Hematopoietic multipotent progenitor cell treated with erythropoietin and hydrocortisone succinate and interleukin-3 and kit ligand, for 15 days (in vitro differentiated cells): ENCODE data around the gene HCN2.
A peak's percentile ranks its signal among the peaks of the same experiment; 100 is the strongest.
"Not testable (repeated sequence)": the region's sequence is repeated elsewhere in the genome, so short reads cannot be mapped to it uniquely, and the experiment has no call there.

ENCODE experiments used
- DNase-seq: peaks from one replicate; pipeline ENCODE4 v3.0.0-alpha.2; 2015; ENCODE audit warnings: low spot score

Gene HCN2

GRCh38 chr19:585551-586110 is 4.0 kb upstream of the HCN2 start:
- DNase-seq, result no peak

DNA sequence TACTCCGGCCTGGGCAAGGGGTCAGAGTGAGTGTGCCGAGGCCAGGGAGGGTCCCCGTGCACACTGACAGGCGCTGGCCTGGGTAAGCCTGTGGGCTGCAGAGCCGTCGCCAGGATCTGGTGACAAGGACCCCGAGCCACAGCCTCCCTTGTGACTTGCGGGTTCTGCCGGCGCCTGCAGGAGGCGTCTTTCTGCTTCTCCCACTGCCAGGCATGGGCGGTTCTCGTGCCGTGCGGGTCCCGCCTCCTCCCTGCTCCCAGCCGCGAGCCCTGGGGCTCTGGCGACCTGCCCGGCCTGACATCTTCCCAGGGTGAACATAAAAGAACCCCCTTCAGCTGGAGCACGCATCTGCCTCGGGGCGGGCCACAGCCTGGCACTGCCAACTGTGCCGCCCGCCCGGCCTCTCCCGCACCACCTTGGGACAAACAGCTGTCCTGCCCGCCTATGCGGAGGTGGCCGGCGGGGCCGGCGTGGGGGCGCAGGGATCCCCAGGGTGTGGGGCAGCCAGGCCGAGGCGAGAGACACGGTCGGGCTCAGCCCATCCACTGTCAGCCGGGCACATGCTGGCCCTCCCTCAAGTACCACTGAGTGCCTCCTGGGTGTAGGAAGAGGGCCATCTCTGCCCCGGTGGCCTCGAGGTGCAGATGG is 1.5 kb upstream of the HCN2 start:
- DNase-seq, result peak; percentile 70

GRCh38 chr19:588741-589692 is 664 bp upstream of the HCN2 start:
- DNase-seq, result no peak

- no peak for DNase-seq
Observed at GRCh38 chr19:590396-590745, 690 bp downstream of the HCN2 start.

GRCh38 chr19:590750-591098 is 1.0 kb downstream of the HCN2 start:
- no peak for DNase-seq

- DNase-seq, result no peak
Observed at GRCh38 chr19:591099-591958, 1.6 kb downstream of the HCN2 start.

DNA sequence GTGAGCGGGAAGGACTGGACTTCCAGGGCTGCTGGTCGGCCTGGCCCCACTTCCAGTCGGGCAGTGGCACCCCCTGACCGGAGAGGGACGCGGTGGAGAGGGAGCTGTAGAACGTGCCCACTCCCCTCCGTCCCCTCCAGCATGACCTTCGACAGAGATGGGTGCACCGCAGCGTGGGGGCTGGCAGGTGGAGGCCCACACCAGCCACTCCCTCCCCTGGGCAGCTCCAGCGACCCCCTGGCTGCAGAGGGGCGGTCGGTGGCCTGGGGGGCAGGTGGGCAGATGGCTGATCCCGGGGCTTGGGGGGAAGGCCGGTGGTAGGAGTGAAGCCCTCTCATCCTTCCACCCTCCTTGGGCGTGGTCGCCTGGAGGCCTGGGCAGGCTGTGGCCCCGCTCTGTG is 2.4 kb downstream of the HCN2 start:
- DNase-seq, result no peak

DNA sequence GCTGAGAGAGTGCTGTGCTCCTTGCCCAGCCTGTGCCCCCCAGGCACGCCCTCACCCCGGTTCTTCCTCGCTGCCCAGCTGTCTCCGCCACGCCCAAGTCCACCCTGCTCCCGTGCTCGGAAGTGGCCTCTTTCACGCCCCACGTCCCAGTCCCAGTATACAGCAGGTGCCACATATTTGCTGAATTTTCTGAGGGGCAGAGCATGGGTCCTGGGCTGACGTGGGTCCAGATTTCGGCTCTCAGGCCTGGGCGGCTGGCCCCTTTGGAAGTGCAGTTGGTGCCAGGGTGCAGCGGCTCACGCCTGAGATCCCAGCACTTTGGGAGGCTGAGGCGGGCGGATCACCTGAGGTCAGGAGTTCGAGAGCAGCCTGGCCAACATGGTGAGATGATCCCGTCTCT is 3.4 kb downstream of the HCN2 start:
- no peak for DNase-seq

DNA sequence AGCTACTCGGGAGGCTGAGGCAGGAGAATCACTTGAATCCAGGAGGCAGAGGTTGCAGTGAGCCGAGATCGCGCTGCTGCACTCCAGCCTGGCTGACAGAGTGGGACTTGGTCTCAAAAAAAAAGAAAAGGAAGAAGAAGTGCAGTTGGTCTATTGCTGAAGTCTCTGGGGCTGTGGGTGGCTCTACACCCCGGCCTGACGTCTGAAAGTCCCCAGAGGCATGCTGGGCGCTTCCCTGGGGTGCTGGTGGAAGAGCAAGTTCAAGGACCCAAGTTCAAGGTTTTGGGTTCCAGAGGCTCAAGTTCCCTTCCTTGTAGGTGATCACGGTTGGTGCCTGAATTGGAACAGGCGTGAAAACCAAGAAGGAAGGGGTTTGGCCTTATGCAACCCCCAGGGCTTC is 3.8 kb downstream of the HCN2 start:
- no peak for DNase-seq

GRCh38 chr19:594265-594870 is 4.7 kb downstream of the HCN2 start:
- DNase-seq, result no peak

DNA sequence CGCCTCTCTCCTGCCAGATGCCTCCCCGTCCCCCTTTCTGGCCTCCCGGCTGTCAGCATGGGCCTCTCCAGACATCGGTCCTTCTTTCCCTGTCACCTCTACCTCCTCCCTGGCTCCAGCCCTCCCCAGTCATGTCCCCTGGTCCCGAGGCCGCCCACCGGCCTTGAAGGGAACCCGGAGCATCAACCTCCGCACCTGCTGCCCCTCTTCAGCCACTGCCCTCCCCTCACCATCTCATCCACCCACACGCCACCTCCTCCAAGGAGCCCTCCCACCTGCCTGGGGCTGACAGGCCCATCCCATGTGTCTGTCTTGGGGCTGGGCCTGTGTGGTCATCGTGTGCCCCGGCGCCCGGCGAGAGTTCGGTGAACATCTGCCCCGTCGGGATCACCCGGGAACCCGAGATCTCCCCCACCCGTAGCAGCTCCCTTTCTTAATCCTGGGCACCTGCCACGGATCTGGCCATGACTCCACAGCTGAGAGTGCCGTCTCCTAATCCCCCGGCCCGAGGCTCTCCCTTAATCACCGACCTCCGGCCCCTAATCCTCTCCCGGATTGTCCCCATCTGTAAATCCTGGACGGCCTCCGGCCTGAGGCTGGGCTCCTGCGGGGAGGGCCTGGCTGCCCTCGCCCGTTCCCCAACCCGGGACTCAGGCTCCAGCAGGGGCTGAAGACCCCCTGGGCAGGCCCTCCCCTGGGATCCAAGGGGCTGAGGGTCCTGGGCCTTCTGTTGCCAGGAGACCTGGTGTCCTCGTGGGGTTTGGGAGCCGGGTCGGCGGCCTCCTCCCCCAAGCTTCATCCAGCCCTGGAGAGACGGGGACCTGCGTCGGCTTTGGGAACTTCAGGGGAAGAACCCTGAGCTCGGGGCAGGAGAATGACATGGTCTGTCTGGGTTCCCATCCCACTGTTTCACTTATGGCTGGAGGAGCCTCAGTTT is 5.9 kb downstream of the HCN2 start:
- DNase-seq, result no peak

GRCh38 chr19:596263-596655 is 6.6 kb downstream of the HCN2 start:
- DNase-seq, result no peak

DNA sequence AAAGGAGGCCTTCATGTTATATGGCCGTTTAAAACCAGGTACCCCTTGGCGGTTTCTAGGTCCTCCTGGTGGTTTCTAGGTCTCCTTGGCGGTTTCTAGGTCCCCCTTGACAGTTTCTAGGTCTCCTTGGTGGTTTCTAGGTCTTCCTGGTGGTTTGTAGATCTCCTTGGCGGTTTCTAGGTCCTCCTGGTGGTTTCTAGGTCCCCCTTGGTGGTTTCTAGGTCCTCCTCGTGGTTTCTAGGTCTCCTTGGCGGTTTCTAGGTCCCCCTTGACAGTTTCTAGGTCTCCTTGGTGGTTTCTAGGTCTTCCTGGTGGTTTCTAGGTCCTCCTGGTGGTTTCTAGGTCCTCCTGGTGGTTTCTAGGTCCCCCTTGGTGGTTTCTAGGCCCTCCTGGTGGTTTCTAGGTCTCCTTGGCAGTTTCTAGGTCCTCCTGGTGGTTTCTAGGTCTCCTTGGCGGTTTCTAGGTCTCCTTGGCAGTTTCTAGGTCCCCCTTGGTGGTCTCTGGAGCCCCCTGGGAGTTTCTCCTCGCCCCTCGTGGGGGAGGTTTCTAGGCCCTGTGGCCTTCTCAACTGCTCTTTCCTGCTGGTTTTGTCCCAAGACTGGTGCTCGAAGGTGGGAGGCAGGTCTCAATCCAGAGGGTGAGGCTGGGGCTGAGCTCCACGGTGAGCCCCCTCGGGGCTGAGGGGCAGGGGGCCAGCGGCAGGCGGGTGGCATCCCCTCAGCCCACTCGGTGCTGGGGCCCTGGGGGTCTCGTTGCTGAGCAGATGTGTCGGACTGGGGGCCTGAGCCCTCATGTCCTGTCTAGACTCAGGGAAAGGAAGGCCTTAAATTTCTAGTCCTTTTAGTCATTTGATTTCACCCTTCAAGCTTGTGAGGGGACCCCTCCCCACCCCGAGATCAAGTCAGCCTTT is 8.0 kb downstream of the HCN2 start:
- no peak for DNase-seq

GRCh38 chr19:601310-601709 is 11.6 kb downstream of the HCN2 start:
- DNase-seq, result no peak

DNA sequence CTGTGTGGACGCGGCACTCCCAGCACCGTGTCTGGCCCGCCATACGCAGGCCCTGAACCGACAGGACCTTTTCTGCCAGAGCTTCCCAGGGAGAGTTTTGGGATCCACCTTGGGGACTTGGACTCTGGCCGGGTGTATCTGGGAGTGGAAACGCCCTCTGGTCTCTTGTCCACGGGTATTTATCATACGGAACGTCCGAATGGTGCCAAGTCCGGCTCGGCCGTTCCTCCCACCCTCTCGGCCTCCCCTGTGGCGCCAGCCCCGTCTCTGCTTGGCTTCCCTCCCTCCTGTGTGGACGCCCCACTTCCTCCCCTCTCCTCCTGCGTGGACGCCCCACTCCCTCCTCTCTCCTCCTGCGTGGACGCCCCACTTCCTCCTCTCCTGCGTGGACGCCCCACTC is 12.1 kb downstream of the HCN2 start:
- DNase-seq, result no peak

- DNase-seq, result no peak
Observed at GRCh38 chr19:602391-603301, 13.0 kb downstream of the HCN2 start.

DNA sequence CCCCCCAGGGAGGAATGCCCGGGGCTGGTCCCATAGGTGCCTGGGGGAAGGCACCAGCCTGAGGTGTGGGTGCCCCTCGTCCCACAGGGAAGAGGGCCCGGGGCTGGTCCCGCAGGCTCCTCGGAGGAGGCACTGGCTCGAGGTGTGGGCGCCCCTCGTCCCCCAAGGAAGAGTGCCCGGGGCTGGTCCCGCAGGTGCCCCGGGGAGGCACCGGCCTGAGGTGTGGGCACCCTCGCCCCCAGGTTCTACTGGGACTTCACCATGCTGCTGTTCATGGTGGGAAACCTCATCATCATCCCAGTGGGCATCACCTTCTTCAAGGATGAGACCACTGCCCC is 13.6 kb downstream of the HCN2 start:
- DNase-seq, result not testable (repeated sequence)

DNA sequence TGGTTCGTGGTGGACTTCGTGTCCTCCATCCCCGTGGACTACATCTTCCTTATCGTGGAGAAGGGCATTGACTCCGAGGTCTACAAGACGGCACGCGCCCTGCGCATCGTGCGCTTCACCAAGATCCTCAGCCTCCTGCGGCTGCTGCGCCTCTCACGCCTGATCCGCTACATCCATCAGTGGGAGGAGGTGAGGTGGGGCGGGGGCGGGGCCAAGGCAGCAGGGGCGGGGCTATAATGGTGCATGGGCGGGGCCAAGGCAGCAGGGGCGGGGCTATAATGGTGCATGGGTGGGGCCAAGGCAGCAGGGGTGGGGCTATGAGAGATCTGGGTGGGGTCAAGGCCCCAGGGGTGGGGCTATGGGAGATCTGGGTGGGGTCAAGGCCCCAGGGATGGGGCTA is 14.1 kb downstream of the HCN2 start:
- DNase-seq, result not testable (repeated sequence)

DNA sequence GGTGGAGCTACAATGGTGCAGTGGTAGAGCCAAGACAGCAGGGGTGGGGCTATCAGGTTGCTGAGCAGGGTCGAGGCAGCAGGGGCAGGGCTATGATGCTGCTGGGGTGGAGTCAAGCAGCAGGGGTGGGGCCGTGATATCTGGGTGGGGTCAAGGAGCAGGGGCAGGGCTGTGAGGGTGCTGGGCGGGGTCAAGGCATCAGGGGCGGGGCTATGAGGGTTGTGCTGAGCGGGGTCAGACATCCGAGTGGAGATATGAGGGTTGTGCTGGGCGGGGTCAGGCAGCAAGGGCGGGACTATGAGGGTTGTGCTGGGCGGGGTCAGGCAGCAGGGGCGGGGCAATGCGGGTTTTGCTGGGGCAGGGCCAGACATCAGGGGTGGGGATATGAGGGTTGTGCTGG is 14.7 kb downstream of the HCN2 start:
- peak; percentile 29 for DNase-seq
